Skeletal muscle satellite cell (primary cell): Measurements from ENCODE around the gene TP73.

Experiments
- H3K27me3 ChIP-seq: 2 replicates; pipeline ENCODE4 v1.7.0; 2013; ENCODE audit warnings: low read length; ENCODE audit not compliant: control insufficient read depth, insufficient read depth
- H3K36me3 ChIP-seq: 2 replicates; pipeline ENCODE4 v1.7.0; 2013; ENCODE audit warnings: mild to moderate bottlenecking, control low read depth, low read length; ENCODE audit not compliant: insufficient read depth
- H3K4me1 ChIP-seq: 2 replicates; pipeline ENCODE4 v1.7.0; 2013; ENCODE audit warnings: low read length; ENCODE audit not compliant: control insufficient read depth, insufficient read depth
- H3K4me2 ChIP-seq: 2 replicates; pipeline ENCODE4 v1.7.0; 2013; ENCODE audit warnings: mild to moderate bottlenecking, low read length
- H3K4me3 ChIP-seq: 2 replicates; pipeline ENCODE4 v1.7.0; 2013; ENCODE audit warnings: low read length
- H3K9ac ChIP-seq: 2 replicates; pipeline ENCODE4 v1.7.0; 2013; ENCODE audit warnings: mild to moderate bottlenecking, low read depth, low read length, moderate library complexity
- H3K9me3 ChIP-seq: replicated peaks from 2 replicates; pipeline ENCODE4 v1.7.0; 2013; ENCODE audit warnings: mild to moderate bottlenecking, control low read depth, low read length

Gene TP73

DNA sequence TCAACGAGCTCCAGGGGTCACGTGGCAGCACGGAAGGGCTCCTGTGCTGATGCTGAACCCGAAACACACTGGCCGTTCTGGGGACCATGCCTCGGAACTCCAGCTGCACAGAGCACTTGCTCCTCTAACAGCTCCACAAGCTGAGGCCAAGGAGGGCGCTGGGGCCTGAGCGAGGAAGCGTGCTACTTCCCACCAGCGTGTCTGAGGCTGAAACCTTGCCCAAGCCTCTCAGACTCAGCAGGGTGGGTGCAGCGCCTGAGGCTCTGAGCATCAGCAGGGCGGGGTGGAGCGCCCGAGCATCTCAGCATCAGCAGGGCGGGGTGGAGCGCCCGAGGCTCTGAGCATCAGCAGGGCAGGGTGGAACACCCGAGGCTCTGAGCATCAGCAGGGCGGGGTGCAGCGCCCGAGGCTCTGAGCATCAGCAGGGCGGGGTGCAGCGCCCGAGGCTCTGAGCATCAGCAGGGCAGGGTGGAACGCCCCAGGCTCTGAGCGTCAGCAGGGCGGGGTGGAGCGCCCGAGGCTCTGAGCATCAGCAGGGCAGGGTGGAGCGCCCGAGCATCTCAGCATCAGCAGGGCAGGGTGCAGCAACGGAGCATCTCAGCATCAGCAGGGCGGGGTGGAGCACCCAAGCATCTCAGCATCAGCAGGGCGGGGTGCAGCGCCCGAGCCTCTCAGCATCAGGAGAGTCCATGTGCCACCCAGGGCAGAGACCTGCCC, 12.0 kb upstream of the TP73 start:
- Histone ChIP-seq H3K4me3 (no peak overlapping the region), H3K9me3 (no peaks in the 10 kb centered on the region), H3K36me3 (peaks cover 33% of the 10 kb centered on the region), H3K27me3 (no peaks in the 10 kb centered on the region), H3K4me1 (no peaks in the 10 kb centered on the region), H3K4me2 (no peak overlapping the region), H3K9ac (no peak overlapping the region)

DNA sequence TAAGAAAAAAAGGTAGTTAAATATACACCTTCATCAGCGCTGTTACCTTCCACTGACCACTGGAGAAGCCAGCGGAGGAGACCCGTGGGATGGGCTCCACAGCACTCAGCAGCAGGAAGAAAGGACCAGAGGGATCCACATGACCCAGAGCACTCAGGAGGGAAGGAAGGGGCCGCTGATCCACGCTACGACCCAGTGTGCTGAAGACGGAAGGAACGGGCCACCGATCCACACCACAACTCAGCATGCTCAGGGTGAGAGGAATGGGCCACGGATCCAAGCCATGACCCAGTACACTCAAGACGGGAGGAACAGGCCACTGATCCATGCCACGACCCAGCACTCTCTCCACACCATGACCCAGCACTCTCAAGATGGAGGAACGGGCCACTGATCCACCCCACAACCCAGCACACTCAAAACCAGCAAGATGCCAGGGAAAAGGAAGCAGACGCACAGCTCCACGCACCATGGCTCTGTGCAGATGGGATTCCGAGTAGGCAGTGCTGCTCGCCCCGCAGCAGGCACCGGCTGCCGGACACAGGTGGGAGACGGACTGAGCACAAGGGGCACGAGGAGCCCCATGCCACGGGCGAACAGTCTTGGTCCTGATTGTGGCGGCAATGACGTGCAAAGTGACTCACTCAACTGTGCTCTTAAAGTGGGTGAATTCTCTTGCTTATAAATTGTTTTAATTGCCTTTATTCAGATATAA, 11.1 kb upstream of the TP73 start:
- H3K27me3 ChIP-seq: no peaks in the 10 kb centered on the region
- no peak overlapping the region for H3K9ac ChIP-seq

DNA sequence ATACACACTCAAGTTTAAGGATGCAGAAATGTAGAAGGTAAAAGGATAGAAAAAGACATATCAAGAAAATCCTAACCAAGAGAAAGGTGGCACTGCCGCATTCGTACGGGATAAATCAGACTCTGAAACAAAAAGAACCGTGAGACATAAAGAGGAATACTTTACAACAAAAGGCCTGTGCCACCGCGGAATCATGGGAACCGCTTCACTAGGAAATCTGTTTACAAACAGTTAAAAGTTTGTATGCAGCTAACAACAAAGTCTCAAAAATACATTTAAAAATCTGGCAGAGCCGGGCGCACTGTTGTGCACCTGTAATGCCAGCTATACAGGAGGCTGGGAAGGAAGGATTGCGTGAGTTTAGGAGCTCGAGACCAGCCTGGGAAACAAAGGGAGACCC, 10.5 kb upstream of the TP73 start:
- Histone ChIP-seq H3K9me3 (no peaks in the 10 kb centered on the region), H3K4me3 (no peak overlapping the region), H3K27me3 (no peaks in the 10 kb centered on the region), H3K4me2 (no peak overlapping the region), H3K36me3 (peaks cover 24% of the 10 kb centered on the region), H3K9ac (no peak overlapping the region), H3K4me1 (no peaks in the 10 kb centered on the region)

More for the DNA sequence above, 11.1 kb upstream of the TP73 start:
- Histone ChIP-seq H3K9me3 (no peaks in the 10 kb centered on the region), H3K4me1 (no peaks in the 10 kb centered on the region), H3K4me3 (no peak overlapping the region), H3K36me3 (peaks cover 30% of the 10 kb centered on the region), H3K4me2 (no peak overlapping the region)

DNA sequence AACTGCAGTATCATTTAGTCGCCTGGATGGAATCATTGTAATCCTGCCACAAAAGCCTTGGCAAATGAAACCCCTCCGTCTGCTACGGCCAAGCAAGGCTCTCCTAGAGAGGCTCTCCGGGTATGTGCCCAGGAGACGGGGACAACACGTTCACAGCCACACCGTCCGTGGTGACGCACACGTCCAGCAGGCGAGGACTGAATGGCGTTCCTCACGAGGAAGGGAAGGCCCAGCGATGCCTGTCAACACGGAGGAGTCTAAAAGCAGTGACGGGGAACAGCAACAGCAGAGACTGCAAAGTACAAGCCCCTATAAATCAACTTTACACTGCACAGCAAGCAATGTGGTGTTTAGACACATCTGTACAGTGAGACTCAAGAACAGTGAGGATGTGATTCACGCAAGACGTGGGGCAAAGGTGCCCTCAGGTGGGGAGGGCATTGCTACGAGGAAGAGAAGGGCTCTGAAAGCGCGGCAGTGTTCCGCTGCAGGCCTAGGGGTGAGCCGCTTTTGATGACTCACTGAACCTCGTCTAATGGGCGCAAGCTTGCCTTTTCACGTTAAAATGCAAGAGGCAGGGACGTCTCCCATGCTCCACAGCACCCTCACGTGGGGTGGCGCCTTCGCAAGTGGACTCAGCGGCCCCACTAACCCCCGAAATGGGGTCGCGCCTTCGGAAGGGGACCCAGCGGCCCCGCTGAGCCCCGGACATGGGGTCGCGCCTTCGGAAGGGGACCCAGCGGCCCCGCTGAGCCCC, 9.2 kb upstream of the TP73 start:
- Histone ChIP-seq H3K9ac (no peak overlapping the region), H3K36me3 (peaks cover 14% of the 10 kb centered on the region), H3K9me3 (no peaks in the 10 kb centered on the region), H3K4me1 (no peaks in the 10 kb centered on the region), H3K27me3 (no peaks in the 10 kb centered on the region), H3K4me2 (no peak overlapping the region), H3K4me3 (no peak overlapping the region)

DNA sequence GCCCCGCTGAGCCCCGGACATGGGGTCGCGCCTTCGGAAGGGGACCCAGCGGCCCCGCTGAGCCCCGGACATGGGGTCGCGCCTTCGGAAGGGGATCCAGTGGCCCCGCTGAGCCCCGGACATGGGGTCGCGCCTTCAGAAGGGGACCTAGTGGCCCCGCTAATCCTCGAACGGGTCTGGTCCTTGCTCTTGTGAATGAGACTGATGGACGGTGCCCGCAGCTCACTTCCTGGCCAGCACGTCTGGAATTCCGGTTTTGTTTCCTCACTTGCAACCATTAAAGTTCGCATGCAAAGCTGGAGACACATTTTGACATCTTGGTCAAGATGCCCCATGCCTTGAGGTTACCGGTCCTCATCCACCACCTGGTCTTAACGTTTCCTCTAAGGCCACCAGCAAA, 8.0 kb upstream of the TP73 start:
- Histone ChIP-seq H3K9me3 (no peaks in the 10 kb centered on the region), H3K4me1 (peaks cover 4% of the 10 kb centered on the region), H3K27me3 (no peaks in the 10 kb centered on the region), H3K4me3 (no peak overlapping the region), H3K36me3 (peaks cover 8% of the 10 kb centered on the region), H3K4me2 (no peak overlapping the region), H3K9ac (no peak overlapping the region)

DNA sequence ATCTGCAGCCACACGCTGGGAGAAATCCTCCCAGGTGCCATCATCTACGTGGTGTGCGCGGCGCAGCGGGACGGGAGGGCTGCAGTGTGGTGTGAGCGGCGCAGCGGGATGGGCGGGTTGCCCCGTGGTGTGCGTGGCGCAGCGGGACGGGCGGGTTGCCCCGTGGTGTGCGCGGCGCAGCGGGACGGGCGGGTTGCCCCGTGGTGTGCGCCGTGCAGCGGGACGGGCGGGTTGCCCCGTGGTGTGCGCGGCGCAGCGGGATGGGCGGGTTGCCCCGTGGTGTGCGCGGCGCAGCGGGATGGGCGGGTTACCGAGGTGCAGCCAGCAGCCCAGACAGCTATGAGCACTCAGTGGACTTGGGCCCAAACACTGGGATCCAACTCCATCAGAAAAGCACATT, 7.1 kb upstream of the TP73 start:
- Histone ChIP-seq H3K36me3 (peaks cover 8% of the 10 kb centered on the region), H3K4me3 (no peak overlapping the region), H3K4me1 (peaks cover 6% of the 10 kb centered on the region), H3K4me2 (no peak overlapping the region), H3K9me3 (no peaks in the 10 kb centered on the region), H3K9ac (no peak overlapping the region), H3K27me3 (peaks cover under 1% of the 10 kb centered on the region)

DNA sequence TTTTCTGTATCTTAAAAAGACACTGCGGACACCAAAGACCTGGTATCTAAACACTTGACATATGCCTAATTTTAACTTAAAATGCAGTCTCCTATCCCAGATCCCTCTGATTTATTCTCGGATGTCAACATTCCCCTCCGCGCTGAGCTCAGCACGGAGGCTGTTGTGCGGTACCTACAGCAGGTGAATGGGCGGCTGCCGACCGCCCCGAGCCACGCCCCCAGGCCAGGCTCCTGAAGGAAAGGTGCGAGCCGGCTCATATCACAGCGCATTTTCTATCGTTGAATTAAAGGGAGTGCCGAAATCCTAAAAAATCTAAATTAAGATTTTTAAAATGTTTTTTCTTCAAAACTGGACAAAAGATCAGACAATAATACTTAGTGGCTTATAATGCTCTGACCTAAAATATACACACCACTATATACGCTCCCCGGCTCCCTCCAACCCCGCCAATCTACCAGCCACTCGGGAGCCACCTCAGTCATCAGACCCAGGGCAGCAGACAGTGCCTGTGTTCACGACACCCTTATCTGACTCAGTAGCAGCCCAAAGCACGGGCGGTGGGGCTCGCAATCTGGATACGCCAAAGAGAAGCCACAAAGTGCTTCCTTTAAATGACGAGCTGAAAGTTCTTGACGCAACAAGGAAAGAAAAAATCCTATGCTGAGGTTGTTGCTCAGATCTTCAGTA, 6.5 kb upstream of the TP73 start:
- H3K4me2 ChIP-seq: no peak overlapping the region
- H3K27me3 ChIP-seq: peaks cover 6% of the 10 kb centered on the region
- no peaks in the 10 kb centered on the region for H3K9me3 ChIP-seq
- H3K4me3 ChIP-seq: no peak overlapping the region
- H3K4me1 ChIP-seq: peaks cover 6% of the 10 kb centered on the region
- H3K36me3 ChIP-seq: peaks cover 8% of the 10 kb centered on the region
- no peak overlapping the region for H3K9ac ChIP-seq

DNA sequence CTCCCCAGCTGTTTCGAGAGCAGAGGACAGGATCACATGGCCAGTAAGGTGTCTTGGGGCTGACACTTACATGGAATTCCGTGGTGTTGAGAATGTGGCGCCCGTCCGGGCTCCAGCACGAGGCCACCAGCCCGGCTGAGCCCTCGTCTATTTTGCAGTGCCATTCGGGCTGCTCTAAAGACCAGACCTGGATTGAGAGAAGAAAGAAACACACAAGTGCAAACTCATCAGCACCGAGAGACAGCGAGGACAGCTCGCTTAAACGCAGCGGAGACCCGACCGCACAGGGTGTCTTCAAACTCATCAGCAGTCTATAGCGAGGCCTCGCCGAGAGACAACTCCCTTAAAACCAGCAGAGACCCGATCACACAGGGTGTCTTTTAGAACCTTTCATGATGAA, 5.7 kb upstream of the TP73 start:
- Histone ChIP-seq H3K9me3 (no peaks in the 10 kb centered on the region), H3K4me3 (no peak overlapping the region), H3K27me3 (peaks cover 14% of the 10 kb centered on the region), H3K36me3 (peaks cover 8% of the 10 kb centered on the region), H3K9ac (no peak overlapping the region), H3K4me2 (no peak overlapping the region), H3K4me1 (peaks cover 6% of the 10 kb centered on the region)

DNA sequence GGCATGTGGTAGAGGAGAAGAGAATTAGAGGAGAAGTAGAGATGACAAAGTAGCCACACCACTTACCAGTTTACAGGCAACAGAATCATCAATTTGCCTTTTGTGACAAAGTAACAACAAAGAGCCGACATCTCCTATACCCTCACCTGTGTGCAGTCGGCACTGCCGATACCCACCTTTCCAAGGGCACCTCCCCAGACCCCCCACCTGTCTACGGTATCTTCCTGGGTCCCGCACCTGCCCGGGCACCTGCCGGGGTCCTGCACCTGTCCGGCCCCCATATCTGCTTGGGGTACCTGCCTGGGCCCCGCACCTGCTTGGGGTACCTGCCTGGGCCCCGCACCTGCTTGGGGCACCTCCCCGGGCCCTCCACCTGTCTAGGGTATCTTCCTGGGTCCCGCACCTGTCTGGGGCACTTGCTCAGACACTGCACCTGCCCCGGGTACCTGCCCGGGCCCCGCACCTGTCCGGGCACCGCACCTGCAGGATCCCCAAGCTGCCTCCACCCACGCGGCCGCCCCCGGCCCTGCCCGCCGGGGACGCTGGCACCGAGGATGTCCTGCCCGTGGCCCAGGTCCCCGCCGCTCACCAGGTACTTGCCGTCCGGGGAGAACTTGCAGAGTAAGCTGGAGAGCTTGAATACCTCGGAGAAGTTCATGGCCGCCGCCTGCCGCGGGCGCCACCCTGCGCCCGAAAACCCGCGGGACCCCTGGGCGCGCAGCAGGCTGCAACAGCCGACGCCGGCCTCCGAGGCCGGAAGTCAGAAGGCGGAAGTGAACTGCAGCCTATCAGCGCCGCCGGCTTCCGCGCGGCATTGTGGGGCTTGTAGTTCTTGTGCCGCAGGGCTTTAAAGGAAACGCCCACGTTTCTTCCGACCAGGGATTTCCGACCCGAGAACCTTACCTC, 2.7 kb upstream of the TP73 start, which contains the start of gene WRAP73:
Gene WRAP73 (minus strand): TSS at position 762 of the 906 bp plus-strand sequence. CDS start 104 bp downstream, at position 658.
- Histone ChIP-seq H3K4me1 (peaks cover 6% of the 10 kb centered on the region), H3K27me3 (peaks cover 41% of the 10 kb centered on the region), H3K4me3 (peak within 1 kb of the TSS; percentile 95), H3K36me3 (peaks cover 5% of the 10 kb centered on the region), H3K9me3 (no peaks in the 10 kb centered on the region), H3K4me2 (peak within 1 kb of the TSS; percentile 95), H3K9ac (peak within 1 kb of the TSS; percentile 92)

DNA sequence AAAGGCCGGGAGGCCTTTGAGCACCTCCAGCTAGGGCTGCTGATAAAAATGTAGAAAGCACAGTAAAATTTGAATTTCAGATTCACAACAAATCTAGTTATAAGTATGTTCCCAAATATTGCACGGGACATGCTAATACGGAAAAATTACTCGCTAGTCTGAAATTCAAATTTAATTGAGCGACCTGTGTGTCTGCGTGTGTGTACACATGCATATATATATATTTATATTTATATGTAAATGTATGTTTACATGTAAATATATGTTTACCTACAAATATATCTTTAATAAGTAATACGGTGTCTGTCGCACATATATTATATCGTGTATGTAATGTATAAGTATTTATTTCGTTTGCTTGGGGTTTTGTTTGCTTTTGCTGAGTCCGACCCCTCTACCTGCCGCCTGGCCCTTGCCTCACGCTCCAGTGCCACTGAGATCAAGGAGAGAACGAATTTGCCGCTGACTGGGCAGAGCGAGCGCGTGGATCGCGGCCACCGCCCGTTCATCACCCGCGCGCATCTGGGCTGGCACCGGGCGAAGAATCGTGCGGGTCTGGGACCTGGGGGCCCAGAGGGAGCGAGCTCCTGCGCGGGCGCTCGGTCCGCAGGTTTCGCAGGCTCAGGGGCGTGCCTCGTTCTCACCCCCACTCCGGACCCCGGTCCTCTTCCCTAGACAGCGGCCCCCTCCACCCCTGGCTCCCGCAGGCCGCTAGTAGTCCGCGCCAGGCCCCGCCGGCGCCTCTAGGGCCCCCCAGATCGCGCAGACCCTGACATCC, 1.9 kb upstream of the TP73 start:
- H3K4me3 ChIP-seq: peak overlapping the region; percentile 95
- H3K9me3 ChIP-seq: no peaks in the 10 kb centered on the region
- peak overlapping the region; percentile 95 for H3K4me2 ChIP-seq
- H3K36me3 ChIP-seq: no peaks in the 10 kb centered on the region
- H3K4me1 ChIP-seq: peaks cover 6% of the 10 kb centered on the region
- peaks cover 46% of the 10 kb centered on the region for H3K27me3 ChIP-seq
- H3K9ac ChIP-seq: no peak overlapping the region
